GM04504 (cell line): ENCODE measurements around the gene UBALD2.
A peak's percentile ranks its signal among the peaks of the same experiment; 100 is the strongest.
"Not testable (repeated sequence)": the region's sequence is repeated elsewhere in the genome, so short reads cannot be mapped to it uniquely, and the experiment has no call there.

ENCODE experiments used
- DNase-seq: peaks from one replicate; pipeline ENCODE4 v3.0.0-alpha.2; 2012; ENCODE audit warnings: low read depth

The UBALD2 gene

GRCh38 chr17:76264755-76265623 lies at the start of gene UBALD2:
UBALD2 (plus strand) TSS chr17:76265348; CDS start chr17:76265506, 158 bp downstream.
- peak; percentile 100 for DNase-seq

- no peak for DNase-seq
Observed at GRCh38 chr17:76217081-76217480, 48.1 kb upstream of the UBALD2 start.

- no peak for DNase-seq
Observed at GRCh38 chr17:76219670-76220383, 45.3 kb upstream of the UBALD2 start.

- DNase-seq, result no peak
Observed at GRCh38 chr17:76223802-76224201, 41.3 kb upstream of the UBALD2 start.

GRCh38 chr17:76225373-76226086 lies 39.6 kb upstream of the UBALD2 start:
- DNase-seq, result not testable (repeated sequence)

- DNase-seq, result not testable (repeated sequence)
Observed at GRCh38 chr17:76226749-76227148, 38.4 kb upstream of the UBALD2 start.

- DNase-seq, result peak; percentile 87
Observed at GRCh38 chr17:76232342-76232741, 32.8 kb upstream of the UBALD2 start.

- no peak for DNase-seq
Observed at GRCh38 chr17:76233588-76234353, 31.4 kb upstream of the UBALD2 start.

- no peak for DNase-seq
Observed at GRCh38 chr17:76234354-76234679, 30.8 kb upstream of the UBALD2 start.

GRCh38 chr17:76235883-76236282 lies 29.3 kb upstream of the UBALD2 start:
- no peak for DNase-seq

GRCh38 chr17:76236603-76237002 lies 28.5 kb upstream of the UBALD2 start:
- no peak for DNase-seq

- DNase-seq, result no peak
Observed at GRCh38 chr17:76237859-76238313, 27.3 kb upstream of the UBALD2 start.

GRCh38 chr17:76238847-76239537 lies 26.2 kb upstream of the UBALD2 start:
- DNase-seq, result no peak

- DNase-seq, result no peak
Observed at GRCh38 chr17:76239538-76240274, 25.4 kb upstream of the UBALD2 start.

- DNase-seq, result no peak
Observed at GRCh38 chr17:76240461-76241203, 24.5 kb upstream of the UBALD2 start, which contains the start of gene RNF157. RNF157 (minus strand) TSS chr17:76240493; CDS start chr17:76240240, 253 bp downstream.

GRCh38 chr17:76241204-76241538 lies 24.0 kb upstream of the UBALD2 start:
- no peak for DNase-seq

- DNase-seq, result no peak
Observed at GRCh38 chr17:76241691-76242255, 23.4 kb upstream of the UBALD2 start.

- DNase-seq, result no peak
Observed at GRCh38 chr17:76243826-76244679, 21.1 kb upstream of the UBALD2 start.
